HT1080 (cell line): ENCODE measurements around the gene C7orf33. TPM values are rescaled to one million over a fixed set of nuclear protein-coding genes. Genes with fewer than 3 reads are reported as not detected.

ENCODE experiments used
- DNase-seq: peaks from one replicate; pipeline ENCODE4 v3.0.0-alpha.2; 2015; ENCODE audit warnings: low read depth
- total RNA-seq: library from RNA; depleted of rRNA; stranded (reverse); fragments of >200 nt; shearing (Covaris generic); gene quantifications from 2 replicates; pipeline ENCODE4 v1.2.3, GENCODE V29; 2014; rRNA removed

Gene C7orf33
- total RNA-seq, 1 experiment from 2014 or later: not detected

DNA sequence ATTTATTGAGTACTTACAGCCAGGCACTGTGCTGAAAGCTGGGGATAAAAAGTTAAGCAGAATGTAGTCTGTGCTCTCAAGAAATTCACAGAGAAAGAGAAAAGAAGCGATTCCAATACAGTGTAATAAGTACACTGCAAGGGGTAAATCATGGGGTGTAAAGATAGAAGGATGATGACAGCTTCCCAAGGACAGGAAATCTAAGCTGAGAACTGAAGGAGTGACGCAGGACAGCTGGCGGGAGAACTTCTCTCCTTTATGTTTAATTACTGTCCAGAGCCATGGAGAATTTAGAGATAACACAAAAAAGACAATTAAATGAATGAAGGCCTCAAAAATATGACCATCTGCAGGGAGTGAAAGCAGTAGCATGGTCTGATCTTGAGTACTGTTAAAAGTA, 34.8 kb downstream of the C7orf33 start:
- no peak for DNase-seq

DNA sequence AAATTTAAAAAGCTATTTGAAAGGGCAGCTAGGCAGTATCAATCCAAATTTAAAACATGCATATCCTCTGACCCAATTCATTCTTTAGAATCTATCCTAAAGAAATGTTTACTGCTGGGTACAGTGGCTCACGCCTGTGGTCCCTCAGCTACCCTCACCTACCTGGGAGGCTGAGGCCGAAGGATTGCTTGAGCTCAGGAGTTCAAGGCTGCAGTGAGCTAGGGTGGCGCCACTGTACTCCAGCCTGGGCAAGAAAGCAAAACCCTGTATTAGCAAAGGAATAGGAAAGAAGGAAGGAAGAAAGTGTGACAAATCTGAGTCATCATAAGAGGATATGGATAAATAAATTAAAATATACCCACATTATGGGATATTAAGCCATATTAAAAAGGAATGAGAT, 36.3 kb downstream of the C7orf33 start:
- DNase-seq: no peak

DNA sequence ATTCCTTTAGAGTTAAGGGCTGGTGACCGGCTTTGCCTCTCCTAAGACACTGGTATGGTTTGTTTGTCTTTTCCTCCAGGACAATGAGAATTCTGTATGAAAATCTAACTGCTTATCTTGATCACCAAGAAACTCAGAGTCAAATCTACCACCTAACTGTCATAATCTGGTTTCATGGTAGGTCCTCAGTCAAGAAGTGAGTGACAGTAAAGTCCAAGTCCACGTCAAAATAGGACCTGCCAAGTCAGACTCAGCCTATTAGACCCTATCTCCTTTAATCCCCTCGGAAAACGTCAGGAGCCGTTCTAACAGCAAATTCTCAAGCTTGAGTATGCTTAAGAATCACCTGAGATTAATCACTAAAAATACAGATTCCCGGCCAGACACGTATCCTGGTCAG, 37.4 kb downstream of the C7orf33 start:
- DNase-seq: no peak

DNA sequence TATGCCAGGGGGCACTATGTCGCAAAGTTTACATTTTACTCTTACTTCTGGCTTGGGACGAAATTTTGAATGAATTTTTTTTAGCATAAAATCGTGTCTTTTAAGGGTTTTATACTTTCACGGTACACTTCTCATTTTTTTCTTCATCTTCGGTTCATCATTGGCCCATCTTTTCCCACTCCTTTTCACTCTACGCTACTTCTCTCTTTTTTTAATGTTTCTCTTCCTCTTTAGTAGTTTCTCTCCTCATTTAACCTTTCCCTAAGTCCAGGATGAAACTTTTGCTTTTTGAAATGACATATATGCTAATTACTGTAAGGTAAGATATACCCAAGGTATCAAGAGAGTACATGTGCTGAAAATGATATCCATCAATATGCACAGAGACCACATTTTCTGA, 39.5 kb downstream of the C7orf33 start:
- no peak for DNase-seq

DNA sequence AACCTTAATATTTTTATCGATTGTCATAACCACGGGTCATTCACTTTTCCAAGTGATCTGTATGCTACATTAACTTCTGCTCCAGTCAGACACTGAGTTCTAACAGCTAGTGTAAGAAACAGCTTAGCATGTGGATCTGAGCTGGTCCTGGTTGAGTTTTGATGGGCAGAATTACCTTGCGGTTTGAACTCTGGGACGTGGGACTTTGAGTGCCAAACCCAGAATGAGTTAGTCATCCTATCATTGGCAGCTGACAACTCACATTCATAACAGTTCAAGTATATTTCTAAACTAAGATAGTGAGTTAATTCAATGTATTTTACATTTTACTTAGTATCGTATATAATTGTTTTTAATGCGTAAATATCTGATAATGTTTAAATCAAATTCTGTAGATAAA, 43.2 kb downstream of the C7orf33 start:
- DNase-seq: peak; percentile 66

DNA sequence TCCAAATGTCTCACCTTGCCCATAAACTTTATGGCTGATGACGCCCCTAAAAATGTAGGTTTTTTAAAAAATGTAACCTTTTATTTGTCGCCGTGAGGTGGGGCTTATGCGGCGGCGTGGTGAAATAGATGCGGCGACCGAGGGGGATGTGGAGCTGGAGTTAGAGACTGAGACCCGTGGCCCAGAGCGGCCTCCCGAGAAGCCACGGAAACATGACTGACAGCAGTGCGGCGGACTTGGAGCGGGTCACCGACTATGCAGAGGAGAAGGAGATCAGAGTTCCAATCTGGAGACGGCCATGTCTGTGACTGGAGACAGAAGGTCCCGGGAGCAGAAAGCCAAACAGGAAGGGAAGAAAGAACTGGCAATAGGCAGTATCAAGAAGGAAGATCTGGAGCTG, 46.5 kb downstream of the C7orf33 start:
- DNase-seq: no peak

DNA sequence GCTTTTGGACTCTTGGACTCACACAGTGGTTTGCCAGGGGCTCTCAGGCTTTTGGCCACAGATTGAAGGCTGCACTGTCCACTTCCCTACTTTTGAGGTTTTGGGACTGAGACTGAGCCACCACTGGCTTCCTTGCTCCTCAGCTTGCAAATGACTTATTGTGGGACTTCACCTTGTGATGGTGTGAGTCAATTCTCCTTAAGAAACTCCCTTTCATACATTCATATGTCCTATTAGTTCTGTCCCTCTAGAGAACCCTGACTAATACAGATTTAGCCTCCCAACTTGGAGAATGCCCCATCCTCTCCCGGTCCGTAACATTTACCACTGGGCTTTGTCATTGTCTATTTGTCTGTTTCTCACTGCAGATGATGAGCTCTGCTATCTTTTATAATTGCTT, 55.3 kb downstream of the C7orf33 start:
- DNase-seq: no peak

DNA sequence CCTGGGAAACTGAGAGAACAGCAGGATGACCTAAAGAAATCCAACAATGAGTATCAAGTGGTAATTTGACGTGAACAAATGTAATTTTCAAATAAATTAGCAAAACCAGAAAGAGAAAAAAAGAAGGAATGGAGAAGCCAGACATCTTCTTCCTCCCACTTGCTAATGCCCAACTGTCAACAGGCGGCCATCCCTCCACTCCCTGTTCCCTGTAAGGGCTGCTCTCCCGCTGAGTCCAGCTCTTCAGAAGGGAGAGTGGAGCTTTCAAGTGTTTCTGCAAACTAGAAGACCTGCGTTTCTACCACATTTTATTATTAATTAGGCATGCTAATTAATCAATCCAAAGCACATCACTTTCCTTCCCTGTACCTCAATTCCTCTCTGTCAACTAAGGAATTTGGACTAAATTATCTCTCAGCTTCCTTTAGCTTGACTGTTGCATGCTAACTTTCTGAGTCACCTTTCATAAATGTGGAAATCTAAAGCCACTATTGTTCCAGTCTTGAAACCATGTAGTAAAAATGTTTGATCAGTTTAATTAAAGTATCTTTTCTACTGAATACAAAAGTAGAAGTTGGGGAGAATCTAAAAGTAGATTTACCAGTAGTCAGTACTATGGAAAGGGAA, 59.8 kb downstream of the C7orf33 start:
- peak; percentile 77 for DNase-seq

DNA sequence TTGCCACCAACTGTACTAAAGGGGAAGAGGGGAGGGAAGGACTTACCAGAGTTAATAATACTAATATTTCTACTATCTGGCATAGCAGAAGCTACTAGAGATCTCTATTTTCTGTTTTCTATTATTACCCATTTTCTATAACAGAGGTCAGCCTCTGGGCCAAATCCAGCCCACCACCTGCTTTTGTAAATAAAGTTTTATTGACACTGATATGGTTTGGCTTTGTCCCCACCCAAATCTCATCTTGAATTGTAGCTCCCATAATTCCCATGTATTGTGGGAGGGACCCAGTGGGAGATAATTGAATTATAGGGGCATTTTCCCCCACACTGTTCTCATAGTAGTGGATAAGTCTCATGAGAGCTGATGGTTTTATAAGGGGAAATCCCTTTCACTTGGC, 62.2 kb downstream of the C7orf33 start:
- no peak for DNase-seq

DNA sequence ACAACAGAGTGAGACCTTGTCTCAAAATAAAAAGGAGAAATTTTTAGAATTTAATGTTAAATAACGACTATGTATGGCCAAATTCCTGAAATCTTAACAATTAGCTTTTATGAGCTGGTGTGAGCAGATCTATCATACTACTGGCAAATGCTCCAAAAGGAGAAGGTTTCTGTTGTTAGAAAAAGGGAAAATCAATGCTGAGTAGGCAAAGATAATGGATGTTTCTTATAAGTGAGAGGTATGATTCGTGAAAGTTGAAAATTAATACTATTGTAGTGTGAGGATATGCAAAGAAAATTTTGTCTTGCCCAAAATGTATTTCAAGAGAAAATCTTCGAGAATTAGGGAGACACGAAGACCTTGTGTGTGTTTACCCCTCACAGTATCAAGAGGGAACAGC, 67.4 kb downstream of the C7orf33 start:
- no peak for DNase-seq

DNA sequence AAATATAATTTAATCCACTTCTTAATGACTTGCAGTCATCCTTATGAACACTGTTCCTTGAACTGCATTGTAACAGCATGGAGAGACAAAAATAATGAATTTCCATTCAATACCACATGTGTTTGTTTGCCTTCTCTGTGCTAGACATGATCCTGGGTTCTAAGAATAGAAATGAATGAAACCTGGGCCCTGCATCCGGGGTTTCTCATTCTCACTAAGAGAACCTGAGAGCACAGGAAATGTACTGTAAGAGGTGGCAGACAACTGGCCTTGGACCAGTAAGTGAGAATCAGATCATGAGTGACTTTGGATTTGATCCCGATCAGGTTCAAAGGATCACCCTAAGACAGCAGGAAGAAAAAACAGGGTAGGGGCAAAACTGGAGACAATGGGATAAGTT, 70.9 kb downstream of the C7orf33 start:
- DNase-seq: no peak

DNA sequence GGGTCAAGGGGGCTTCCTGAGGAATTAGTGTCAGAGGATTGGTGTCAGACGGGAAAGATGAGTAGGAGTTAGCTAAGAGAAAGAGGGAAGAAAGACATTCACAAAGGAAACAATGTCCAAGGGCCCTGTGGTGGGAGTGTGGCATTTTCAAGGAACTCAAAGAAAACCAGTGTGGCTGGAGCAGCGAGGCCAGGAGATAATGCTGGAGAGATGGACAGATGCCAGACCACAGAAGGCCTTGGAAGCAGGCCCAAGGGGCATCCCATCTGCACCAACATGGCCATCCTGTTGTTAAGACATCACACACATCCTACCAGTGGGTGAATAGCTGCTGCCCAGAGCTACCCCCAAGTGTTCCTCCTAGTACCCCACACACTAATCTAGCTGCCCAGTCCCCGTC, 72.1 kb downstream of the C7orf33 start:
- DNase-seq: peak; percentile 64

DNA sequence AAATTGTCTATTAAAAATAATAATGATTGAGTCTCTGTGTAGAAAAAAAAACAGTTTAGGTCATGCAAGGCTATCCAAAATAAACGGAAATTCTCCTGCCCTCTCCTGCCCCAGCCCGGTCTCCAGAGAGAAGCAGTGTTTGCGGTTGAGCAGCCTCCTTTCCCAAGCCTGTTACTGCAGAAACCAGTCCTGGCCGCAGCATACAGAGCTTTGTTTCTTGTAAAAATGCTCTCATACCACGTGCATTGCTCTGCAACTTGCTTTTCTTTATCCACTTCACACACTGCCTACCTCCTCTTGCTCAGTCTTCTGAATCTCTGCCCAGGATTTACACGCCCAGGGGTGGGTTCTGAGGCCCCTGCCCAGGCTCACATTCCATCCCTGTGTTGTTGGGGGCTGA, 73.8 kb downstream of the C7orf33 start:
- DNase-seq: no peak

DNA sequence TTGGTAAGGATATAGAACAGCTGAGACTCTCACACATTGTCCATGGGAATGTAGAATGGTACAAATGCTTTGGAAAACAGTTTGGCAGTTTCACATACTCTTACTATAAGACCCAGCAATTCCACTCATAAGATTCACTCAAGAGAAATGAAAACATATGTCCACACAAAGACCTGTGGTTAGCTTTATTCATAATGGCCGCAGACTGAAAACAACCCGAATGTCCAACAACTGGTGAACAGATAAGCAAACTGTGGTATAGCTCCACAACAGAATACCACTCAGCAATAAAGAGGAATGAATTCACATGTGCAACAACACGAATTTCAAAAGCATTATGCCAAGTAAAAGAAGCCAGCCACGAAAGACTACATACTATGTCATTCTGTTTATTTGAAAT, 74.7 kb downstream of the C7orf33 start:
- DNase-seq: no peak

Other genes with a start within 250 kb of the C7orf33 start
- gene CUL1, start 108.1 kb downstream of the C7orf33 start, total RNA-seq: 41.9 and 49.3 TPM in 2 replicates